H1 (cell line): ENCODE measurements around the gene GPX6.

Experiments used
- CREB1 ChIP-seq: IDR thresholded peaks from 2 replicates; pipeline ENCODE4 v1.6.1; 2012; ENCODE audit warnings: inconsistent platforms
- SUZ12 ChIP-seq: fragments of 200-600 bp; sonication (generic); IDR thresholded peaks from 2 replicates; pipeline ENCODE4 v1.6.1; 2012; ENCODE audit warnings: mild to moderate bottlenecking, inconsistent platforms, low read length, moderate library complexity, mixed read lengths
- TF ChIP-seq, protein P1 (sequence below), 3 experiments: IDR thresholded peaks; 1 replicate in 2 of 3; 2 replicates in 1 of 3; pipeline versions ENCODE4 v1.5.1 to v1.6.1; 2011; ENCODE audit warnings: low read length in 3 of 3, mild to moderate bottlenecking in 3 of 3, inconsistent platforms in 2 of 3, low read depth in 1 of 3, moderate library complexity in 1 of 3; ENCODE audit not compliant: insufficient read depth in 1 of 3; ENCODE audit errors: control extremely low read depth in 1 of 3

DNA sequence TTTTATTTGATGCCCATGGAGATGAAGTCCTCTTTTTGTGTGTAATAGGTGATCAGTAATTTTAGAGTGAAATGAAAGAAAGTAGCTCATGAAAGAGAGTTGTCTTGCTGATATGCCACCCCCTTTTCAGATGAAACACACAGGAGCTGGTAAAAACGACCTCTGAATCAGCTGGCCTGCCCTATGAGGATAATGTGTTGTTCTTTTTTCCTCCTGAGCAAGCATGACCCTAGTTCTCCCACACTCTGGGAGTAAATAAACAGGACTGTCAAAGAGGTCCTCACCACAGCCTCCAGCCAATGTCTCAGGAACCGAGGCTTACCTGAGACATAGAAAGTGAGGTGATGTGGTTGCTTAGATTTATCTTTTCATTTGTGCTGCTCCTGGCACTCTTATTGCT is 39.5 kb upstream of the GPX6 start:
- TF ChIP-seq, protein P1, sequence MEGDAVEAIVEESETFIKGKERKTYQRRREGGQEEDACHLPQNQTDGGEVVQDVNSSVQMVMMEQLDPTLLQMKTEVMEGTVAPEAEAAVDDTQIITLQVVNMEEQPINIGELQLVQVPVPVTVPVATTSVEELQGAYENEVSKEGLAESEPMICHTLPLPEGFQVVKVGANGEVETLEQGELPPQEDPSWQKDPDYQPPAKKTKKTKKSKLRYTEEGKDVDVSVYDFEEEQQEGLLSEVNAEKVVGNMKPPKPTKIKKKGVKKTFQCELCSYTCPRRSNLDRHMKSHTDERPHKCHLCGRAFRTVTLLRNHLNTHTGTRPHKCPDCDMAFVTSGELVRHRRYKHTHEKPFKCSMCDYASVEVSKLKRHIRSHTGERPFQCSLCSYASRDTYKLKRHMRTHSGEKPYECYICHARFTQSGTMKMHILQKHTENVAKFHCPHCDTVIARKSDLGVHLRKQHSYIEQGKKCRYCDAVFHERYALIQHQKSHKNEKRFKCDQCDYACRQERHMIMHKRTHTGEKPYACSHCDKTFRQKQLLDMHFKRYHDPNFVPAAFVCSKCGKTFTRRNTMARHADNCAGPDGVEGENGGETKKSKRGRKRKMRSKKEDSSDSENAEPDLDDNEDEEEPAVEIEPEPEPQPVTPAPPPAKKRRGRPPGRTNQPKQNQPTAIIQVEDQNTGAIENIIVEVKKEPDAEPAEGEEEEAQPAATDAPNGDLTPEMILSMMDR (IDR thresholded peaks at IDR 0.05; ENCODE audit: control extremely low read depth in 1 of 3, insufficient read depth in 1 of 3, low read depth in 1 of 3, low read length in 3 of 3): no peak
- TF ChIP-seq CREB1 (no peak), SUZ12 (no peak)
